Suppressor macrophage treated with lipopolysaccharide for 1 hour (primary cell): ENCODE results near the gene MNX1.

ENCODE experiments used
- DNase-seq, 3 donors: peaks; one replicate each; pipeline ENCODE4 v3.0.0-alpha.2; 2020 to 2022

MNX1 gene

DNA sequence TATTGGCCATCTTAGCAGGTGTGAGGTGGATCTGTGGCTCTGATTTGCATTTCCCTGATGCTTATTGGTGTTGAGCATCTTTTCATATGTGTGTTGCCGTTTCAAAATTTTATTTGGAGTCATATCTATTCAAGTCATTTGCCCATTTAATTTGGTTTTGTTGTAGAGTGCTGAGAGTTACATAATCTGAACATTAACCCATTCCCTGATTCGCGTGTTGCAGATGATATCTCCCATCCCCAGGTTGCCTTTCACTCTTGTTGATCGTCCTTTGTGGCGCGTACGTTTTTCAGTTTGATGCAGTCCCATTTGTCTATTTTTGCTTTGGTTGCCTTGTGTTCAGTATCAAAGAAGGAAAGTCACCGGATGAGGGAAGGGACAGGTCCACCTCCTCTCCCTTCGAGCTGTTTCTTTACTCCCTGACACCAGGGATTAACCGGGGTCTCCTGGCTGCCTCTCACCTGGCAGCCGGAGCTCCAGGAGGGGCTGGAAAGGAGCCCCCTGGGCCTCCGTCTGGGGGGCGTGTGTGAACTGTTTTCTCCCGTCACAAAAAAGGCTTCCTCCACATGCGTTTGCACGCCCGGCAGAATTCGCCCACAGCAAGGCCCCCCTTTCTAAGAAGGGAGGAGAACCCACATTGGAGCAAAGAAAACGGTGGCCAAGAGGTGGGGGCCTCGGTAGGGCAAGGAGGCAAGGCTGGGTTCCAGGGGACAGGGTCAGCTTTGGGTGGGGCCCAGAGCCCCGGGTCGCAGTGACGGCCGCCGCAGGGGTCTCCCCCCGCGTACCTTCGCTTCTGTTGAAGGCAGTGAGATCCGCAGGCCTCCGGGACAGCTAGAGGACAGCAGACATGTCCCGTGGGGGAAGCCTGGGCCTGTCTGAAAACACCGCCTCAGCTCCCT is 8.3 kb downstream of the MNX1 start:
- DNase-seq, result no peak

DNA sequence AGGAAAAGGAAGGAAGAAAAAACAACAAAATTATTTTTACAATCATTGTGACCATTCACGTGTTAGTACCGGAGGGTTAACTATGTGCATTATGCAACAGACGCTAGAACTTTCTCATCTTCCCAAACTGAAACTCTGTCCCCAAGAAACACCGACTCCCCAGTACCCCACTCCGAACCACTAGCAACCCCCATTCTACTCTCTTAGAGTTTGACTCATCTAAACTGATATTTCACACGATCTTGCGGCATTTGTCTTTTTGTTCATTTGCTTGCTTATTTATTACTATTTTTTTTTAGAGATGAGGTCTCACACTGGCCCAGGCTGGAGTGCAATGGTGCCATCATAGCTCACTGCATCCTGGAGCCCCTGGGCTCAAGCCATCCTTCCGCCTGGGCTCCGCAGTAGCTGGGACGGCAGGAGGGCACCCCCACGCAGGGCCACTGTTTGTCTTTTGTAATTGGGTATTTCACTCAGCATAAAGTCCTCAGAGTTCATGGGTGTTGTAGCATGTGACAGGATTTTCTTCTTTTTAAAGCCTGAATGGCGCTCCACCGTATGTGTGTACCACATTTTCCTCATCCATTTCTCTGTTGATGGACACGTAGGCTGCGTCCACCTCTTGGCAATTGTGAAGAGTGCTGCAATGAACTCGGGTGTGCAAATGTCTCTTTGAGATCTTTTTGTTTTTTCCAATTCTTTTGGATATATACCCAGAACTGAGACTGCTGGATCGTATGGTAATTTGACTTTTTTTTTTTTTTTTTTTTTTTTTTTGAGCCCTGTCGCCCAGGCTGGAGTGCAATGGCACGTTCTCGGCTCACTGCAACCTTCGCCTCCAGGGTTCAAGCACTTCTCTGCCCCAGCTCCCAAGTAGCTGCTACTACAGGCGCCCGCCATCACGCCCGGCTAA is 9.5 kb downstream of the MNX1 start:
- DNase-seq, result peak in 1 of 3 donors; percentile 11

DNA sequence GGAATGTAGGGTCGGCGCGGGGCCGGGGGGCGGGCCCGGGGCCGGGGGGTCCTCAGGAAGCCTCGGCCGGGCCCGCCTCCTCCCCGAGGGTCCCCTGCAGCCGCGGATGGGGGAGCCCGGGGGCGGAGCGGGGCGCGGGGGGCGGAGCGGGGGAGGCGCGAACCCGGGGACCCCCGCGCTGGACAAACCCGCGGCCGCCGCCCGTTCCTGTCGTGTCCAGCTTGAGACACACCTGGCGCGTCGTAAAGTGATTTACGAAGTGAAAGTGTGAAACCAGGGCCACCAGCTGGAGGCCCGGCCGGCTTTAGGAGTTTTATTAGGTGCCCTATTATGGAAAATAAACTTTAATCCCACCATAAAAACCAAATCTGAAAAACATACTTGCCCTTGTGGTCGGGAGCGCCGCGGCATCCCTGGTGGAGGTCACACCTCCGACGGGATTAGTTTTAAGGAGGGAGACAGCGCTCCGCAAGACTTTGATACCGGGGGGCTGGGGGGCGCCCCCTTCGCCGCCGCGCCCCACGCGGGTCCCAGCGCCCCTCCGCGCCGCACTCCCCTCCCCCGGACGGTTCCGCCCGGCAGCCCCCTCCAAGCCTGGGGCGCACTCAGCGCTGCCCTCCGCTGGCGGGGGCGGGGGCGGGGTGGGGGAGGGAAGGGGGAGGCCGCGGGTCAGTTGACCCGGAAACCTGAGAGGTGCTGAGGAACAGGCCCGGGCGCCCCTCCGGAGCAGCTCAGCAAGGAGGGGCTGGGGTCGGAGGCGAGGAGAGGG is 10.3 kb downstream of the MNX1 start:
- DNase-seq, result no peak

DNA sequence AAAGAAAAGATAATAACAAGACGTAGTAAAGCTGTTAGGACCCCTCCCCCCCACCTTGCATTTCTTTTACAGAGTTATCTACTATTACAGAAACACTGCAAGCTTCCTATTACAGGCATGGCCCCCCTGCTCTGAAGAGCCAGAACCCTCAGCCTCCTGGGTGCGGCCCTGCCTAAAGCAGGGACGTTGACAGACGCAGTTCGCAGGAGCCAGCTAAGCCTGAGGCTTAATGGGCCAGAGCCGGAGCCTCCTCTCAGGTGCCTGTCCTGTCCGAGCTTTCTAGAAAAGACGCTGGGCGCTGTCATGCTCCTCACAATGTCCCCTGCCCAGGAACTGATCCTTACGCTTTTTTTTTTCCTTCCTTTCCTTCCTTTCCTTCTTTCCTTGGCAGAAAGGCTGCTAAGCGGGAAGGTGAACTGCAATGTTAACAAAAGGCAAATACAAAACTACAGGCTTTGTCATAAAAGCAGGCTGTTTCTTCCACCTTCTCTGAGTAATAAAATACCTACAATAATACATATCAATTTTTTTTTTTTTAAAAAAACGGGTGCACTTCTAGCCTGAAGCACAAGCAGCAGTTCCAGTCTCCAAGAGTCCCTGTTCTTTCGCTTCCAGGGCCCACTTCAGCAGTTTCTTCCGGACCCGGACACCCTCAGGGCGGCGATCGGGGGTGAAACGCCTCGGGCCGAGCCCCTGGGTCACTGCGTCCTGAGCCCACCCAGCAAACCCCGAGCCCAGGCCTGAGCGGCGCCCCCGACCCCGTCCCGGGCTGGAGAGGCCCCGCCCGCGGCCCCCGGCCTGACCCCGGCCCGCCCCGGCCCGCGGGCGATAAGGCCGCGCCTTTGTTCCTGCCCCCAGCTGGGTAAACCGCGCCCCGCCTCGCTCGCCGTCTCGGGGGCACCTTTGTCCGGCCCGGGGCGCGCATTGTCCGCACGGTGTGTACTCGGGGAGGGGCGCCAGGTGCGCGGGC is 11.2 kb downstream of the MNX1 start:
- DNase-seq, result no peak

DNA sequence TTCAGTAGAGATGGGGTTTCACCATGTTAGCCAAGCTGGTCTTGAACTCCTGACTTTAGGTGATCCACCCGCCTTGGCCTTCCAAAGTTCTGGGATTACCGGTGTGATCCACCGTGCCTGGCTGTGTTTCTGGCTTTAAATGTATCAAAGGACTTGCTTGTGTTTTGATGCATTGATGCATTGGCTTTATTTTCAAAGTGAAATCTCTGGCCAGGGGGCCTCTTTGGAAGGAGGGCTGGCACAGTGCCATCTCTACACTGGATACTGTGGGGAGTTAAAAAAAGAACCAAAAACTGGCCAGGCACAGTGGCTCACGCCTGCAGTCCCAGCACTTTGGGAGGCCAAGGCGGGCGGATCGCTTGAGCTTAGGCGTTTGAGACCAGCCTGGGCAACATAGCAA is 16.0 kb downstream of the MNX1 start:
- DNase-seq, result no peak

DNA sequence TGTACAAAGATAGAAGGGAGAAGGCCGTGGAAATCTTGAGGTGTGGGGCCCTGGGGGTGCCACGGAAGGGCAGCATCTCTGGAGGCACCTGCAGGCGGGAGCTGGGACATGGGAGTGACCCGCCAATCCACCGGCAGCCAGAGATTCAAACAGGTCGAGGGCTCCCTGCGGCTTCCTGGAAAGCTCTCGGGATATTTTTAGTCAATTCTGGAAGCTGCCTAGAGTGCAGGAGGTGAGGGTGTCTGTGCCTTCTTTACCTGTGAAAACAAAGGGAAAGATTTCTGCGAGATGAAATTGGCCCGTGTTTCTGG is 16.6 kb downstream of the MNX1 start:
- DNase-seq, result no peak

DNA sequence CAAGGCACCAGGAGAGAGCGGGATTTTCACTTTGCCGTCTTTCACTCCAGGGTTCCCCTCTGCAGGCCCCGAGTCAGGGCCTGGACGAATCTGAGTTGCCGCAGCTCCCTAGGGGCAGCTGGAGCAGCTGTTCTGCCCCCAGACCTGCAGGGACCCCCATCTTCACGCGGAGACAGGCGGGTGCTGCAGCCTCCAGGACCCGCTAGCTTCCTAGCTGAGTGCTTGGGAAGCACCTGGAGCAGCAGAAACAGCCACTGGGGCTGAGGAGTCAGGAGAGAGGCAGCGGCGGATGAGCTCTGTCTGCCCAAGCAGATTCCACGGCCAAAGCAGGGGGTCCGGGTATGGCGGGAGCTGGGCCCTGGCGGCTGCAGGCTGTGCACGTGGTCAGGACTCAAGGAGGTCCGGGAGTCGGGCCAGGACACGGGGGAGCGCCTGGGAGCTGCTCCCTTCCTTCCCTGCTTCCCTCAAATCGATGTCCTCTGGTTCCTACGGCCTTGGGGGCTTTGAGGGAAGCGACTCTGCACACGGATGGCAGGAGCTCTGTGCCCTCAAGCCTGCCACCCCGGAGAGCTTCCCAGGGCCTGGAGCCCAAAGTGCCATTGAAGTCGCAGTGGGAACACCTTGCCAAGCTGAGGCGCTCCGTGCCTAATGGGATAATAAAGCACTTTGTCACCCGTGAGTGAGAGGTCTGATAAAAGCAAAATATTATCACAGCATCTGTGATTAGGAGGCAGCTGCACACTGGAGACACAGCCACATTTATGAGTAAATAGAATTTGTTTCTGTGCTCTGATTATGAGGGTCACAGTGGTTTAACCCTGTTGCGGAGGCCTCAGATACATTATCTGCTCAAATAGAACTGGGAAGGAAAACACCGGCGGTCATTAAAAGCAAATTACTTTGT is 17.2 kb downstream of the MNX1 start:
- no peak for DNase-seq

DNA sequence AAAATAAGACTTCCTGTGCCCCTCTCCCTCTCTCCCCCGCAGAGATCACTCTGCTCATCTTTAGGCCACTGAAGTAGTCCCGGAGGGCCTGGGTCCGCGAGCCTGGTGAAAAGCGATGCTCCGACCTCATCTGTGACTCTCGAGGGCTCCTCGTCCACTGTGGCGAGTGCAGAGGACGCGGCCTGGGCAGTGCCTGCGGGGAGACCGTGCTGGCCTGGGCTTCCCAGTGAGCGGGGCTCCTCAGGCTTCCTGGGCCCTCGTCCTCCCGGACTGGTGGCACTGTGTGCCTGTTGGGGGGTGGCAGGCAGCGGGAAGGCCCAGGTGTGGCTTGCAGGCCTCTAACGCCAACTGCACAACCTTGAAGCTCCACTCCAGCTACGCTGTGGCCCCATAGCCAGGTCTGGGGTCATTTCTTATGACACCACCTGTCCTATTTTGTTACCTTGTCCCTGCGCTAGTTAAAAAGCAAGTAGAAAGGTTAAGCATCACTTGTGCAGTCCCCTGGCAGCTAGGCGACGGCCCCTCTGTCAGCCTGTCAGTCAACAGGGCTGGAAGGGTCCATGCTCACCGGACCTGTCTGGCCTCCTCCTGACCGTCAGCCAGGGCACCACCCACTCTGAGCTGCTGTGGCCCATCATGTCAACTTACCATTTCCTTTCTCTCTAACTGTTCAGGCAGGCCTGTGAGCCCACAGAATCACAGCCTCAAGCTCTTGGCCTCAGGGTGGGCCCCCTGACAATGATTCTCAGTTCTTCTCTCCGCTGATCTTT is 20.5 kb downstream of the MNX1 start:
- DNase-seq, result no peak

DNA sequence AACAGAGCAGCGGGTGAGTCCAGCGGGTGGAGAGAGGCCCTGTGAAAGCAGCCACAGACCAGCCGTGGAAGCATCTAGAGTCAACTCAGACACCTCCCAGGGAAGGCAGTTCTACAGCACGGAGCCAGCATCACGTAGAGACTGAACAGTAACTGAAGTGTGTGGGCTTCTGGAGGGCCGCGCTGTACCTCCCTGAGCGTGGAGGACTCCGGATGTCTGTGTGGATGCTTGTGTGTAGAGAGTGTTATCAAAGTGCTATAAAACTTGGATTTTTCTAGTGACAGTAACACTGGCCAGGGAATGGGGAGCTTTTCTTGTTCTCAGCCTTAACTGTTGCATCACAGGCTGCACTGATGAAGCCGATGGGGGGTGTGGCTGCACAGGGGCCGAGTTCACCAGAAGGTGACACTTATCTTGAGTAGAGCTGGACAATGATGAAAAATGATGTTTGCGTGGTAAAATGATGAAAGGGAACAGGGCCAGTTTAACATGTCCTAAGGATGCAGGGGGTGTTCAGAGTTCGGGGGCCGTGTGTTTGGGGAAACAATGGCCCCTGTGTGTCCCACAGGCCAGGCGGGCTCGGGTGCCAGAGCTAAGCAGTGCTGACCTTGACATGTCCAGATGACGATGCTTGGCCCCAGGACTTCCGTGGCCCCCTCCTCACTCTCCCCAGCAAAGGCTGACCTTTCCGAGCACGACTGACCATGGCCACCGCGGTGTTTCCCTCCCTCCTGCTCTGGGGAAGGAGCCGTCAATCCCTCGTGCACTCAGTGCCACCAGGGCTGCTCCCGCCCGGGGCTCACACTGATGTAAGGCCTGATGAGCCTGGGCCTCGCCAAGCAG is 21.9 kb downstream of the MNX1 start:
- no peak for DNase-seq

DNA sequence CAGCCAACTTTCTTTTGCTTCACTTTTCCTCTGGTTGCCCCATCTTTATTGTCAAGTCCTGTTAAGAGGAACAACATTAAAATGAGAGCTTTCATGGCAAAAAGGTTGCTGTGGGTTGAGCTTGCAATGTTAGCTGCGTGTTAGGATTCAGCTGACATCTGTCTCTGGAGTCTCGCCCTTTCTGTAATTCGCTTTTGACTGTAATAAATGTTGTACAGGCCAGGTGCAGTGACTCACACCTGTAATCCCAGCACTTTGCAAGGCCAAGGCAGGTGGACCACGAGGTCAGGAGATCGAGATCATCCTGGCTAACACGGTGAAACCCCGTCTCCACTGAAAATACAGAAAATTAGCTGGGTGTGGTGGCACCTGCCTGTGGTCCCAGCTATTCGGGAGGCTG is 24.1 kb downstream of the MNX1 start:
- DNase-seq, result no peak

DNA sequence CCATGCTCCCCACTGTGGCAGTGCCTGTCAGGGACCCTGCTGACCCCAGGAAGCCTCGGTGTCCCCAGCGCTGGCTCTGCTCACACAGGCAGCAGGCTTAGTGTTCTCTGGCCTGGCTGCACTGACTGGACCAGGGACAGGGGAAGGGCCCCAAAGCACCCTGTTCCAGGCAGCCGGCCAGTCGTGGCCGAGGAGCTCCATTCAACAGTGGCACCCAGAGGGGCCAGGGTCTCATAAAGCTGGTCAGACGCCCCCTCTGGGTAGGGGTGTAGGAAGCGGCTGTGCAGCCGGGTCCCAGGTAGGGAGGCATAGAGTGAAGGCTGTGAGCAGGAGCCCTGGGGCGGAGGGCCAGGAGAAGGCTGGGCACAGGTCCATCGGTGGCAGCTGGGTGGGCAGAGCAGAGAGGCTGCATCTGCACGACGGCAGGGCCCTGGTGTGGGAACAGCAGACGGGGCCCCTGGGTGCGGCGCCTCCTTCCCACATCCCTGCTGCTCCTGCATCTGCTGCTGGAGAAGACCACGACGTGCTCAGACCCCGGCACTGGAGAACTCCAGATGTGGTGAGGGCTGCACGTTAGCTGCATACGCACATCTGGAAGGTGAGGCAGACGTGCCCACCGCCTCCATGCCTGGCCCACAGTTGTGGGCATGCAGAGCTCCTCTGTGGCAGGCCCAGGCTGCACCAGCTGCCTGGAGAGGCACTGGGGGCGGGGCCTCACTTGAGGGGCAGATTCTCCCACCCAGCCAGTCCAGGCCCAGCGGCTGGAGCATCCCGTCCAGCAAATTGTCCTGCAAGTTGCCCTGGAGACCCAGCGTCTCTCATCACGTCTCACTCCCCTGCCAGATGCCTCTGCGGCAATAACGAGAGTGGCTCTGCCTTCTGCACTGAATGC is 25.1 kb downstream of the MNX1 start:
- DNase-seq, result no peak

DNA sequence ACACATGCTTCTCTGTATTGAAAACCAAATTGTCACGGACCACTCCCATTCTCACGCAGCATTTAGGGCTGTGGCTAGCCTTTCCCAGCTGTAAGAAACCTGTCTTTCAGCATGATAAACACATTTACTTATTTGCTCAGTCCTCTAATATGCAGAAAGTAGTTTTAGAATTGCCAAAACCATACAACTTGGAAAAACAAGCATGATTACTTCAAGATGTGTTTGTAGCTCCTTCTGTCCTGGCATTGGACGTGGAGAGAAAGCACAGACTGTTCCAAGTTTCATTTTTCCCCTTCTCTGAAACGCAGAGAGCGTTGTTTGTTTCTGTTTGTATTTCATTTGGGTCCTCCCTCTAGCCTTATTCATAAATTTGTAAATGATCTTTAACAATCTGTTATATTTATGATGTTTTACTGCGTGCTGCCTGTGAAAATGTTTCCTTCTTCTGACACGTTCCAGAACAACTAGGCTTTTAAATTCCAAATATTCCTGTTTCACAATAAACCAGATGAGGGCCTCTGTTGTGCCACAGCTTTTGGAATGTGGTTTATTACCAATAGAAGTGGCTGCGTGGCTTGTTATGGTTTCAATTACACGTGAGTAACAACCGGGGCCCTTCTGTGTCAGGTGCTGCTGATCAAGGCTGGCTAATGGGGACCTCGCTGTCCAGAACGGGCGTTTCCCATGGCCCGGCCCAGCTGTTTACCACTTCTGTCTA is 26.1 kb downstream of the MNX1 start:
- DNase-seq, result no peak

DNA sequence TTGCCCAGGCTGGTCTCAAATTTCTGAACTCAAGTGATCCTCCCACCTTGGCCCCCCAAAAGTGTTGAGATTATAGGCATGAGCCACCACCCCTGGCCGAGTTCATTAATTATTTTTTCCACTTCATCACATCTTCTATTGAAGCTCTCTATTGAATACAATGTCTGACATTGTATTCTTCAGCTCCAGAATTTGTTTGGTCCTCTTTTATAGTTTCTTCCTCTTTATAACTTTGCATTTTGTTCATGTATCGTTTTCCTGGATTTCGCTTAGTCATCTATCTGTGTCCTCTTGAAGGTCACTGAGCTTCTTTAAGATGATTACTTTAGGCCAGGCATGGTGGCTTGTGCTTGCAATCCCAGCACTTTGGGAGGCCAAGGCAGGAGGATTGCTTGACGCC is 30.8 kb downstream of the MNX1 start:
- DNase-seq, result no peak

DNA sequence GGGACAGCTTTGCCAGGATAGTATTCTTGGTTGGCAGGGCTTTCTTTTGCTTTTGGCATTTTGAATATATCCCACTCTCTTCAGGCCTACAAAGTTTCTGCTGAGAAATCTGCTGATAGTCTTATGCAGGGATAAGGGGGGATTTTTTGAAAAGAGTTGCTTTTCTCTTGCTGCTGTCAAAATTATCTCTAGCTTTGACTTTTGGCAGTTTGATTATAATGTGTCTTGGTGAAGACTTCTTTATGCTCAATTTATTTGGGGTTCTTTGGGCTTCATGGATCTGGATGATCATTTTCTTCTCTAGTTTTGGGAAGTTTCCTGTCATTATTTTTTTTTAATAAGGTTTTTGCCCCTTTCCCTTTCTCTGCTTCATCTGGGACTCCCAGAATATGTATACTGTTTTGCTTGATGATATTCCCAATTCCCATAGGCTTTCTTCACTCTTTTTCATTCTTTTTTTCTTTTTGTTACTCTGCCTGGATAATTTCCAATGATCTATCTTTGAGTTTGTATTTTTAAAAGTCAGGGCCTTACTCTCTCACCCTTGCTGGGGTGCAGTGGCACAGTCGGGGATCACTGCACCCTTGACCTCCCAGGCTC is 31.4 kb downstream of the MNX1 start:
- DNase-seq, result no peak

DNA sequence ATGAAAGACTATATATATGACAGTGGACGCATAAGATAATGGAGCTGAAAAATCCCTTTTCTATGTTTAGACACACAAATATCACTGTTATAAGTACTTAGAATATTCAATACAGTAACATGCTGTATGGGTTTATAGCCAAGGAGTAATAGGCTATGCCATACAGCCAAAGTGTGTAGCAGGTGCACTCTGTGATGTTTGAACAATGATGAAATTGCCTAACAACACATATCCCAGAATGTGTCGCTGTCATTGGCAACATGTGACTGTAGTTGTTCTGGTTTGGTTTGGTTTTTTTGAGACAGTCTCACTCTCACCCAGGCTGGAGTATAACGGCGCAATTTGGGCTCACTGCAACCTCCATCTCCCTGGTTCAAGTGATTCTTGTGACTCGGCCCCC is 34.8 kb downstream of the MNX1 start:
- no peak for DNase-seq

DNA sequence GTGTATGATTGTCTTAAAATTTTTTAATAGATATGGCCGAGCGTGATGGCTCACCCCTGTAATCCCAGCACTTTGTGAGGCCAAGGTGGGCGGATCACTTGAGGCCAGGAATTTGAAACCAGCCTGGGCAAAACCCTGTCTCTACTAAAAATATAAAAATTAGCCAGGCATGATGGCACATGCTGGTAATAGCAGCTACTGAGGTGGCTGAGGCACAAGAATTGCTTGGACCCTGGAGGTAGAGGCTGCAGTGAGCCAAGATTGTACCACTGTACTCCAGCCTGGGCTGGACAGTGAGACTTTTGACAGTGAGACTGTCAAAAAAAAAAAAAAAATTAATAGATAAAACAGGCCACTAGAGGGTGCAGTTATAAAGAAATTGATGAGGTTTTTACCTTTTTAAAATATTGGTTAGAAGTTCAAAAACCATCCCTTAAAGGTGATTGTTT is 40.5 kb downstream of the MNX1 start:
- peak; percentile 27 to 44 (median 35) for DNase-seq

DNA sequence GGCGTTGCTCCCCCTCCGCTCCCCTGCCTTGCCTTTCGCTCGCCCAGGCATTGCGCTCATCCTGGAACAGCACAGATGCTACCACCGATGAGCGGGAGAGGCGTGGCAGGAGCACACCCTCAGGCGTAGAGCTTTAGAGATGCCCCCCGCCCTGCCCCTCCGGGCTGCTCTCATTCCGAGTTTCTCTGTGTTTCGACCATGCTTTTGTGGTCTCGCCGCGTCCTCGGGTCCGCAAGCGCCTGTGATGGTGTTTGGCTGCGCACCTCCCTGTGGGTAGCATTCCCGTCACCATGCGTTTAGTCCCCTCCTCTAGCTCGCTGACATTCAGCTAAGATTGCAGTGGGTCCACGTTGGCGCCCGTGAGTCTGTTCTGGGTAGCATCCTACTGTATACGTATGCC is 42.3 kb downstream of the MNX1 start:
- DNase-seq, result no peak
